GM18511 (cell line): ENCODE results near the gene TRPV3.

Source experiments
- ATAC-seq: cut with Tn5 transposase; IDR thresholded peaks from one replicate; pipeline ENCODE4 v1.9.1; 2021; ENCODE audit warnings: mild to moderate bottlenecking, moderate library complexity; ENCODE audit not compliant: unreplicated experiment

TRPV3 gene

GRCh38 chr17:3547628-3548027 lies 10.0 kb downstream of the TRPV3 start:
- ATAC-seq = no peak

GRCh38 chr17:3546997-3547396 lies 10.6 kb downstream of the TRPV3 start:
- ATAC-seq = no peak

GRCh38 chr17:3546521-3546920 lies 11.1 kb downstream of the TRPV3 start:
- ATAC-seq = no peak

GRCh38 chr17:3545151-3545550 lies 12.5 kb downstream of the TRPV3 start:
- ATAC-seq = no peak

GRCh38 chr17:3544365-3544764 lies 13.2 kb downstream of the TRPV3 start:
- ATAC-seq = no peak

- ATAC-seq = no peak
Measured at GRCh38 chr17:3543453-3543852, 14.2 kb downstream of the TRPV3 start.

- ATAC-seq = no peak
Measured at GRCh38 chr17:3542410-3543088, 15.1 kb downstream of the TRPV3 start.

GRCh38 chr17:3539881-3540540 lies 17.6 kb downstream of the TRPV3 start:
- no peak for ATAC-seq

- no peak for ATAC-seq
Measured at GRCh38 chr17:3536716-3537115, 20.9 kb downstream of the TRPV3 start.

GRCh38 chr17:3535253-3535995 lies 22.2 kb downstream of the TRPV3 start:
- peak; percentile 63 for ATAC-seq

GRCh38 chr17:3534881-3535252 lies 22.7 kb downstream of the TRPV3 start:
- ATAC-seq = no peak

GRCh38 chr17:3533752-3534151 lies 23.9 kb downstream of the TRPV3 start:
- ATAC-seq = no peak

GRCh38 chr17:3532859-3533142 lies 24.8 kb downstream of the TRPV3 start:
- ATAC-seq = no peak

GRCh38 chr17:3532106-3532858 lies 25.3 kb downstream of the TRPV3 start:
- no peak for ATAC-seq

GRCh38 chr17:3531266-3532101 lies 26.1 kb downstream of the TRPV3 start:
- no peak for ATAC-seq

- no peak for ATAC-seq
Measured at GRCh38 chr17:3529817-3530741, 27.5 kb downstream of the TRPV3 start.

- ATAC-seq = no peak
Measured at GRCh38 chr17:3528880-3529511, 28.6 kb downstream of the TRPV3 start.

GRCh38 chr17:3528403-3528851 lies 29.2 kb downstream of the TRPV3 start:
- ATAC-seq = no peak

GRCh38 chr17:3527896-3528295 lies 29.7 kb downstream of the TRPV3 start:
- no peak for ATAC-seq
